Hepatocyte (in vitro differentiated cells): ENCODE data around the gene GPC3. TPM values are rescaled to one million over a fixed set of nuclear protein-coding genes. Genes with fewer than 3 reads are reported as not detected.
"Not testable (repeated sequence)": the region's sequence is repeated elsewhere in the genome, so short reads cannot be mapped to it uniquely, and the experiment has no call there.

ENCODE experiments used
- DNase-seq: peaks from one replicate; pipeline ENCODE4 v3.0.0-alpha.2; 2016; ENCODE audit warnings: low spot score
- H2AFZ ChIP-seq: fragments of 200-600 bp; sonication (generic); 2 replicates; pipeline ENCODE4 v1.6.0; 2016; ENCODE audit warnings: antibody characterized with exemption, mild to moderate bottlenecking
- H3K27ac ChIP-seq: fragments of 200-600 bp; sonication (generic); 2 replicates; pipeline ENCODE4 v1.5.1; 2016; ENCODE audit warnings: mild to moderate bottlenecking
- H3K27me3 ChIP-seq: fragments of 200-600 bp; sonication (generic); 2 replicates; pipeline ENCODE4 v1.6.1; 2016
- H3K36me3 ChIP-seq: fragments of 200-600 bp; sonication (generic); replicated peaks from 2 replicates; pipeline ENCODE4 v1.5.1; 2016; ENCODE audit warnings: low read depth; ENCODE audit not compliant: insufficient read depth
- H3K4me1 ChIP-seq: fragments of 200-600 bp; sonication (generic); 2 replicates; pipeline ENCODE4 v1.5.1; 2016; ENCODE audit warnings: mild to moderate bottlenecking, moderate library complexity; ENCODE audit not compliant: insufficient read depth
- H3K4me2 ChIP-seq: fragments of 200-600 bp; sonication (generic); 2 replicates; pipeline ENCODE4 v1.6.0; 2016
- H3K4me3 ChIP-seq: fragments of 200-600 bp; sonication (generic); 2 replicates; pipeline ENCODE4 v1.5.1; 2016; ENCODE audit warnings: mild to moderate bottlenecking
- H3K79me2 ChIP-seq: fragments of 200-600 bp; sonication (generic); 2 replicates; pipeline ENCODE4 v1.6.0; 2017; ENCODE audit warnings: mild to moderate bottlenecking
- H3K9me2 ChIP-seq: fragments of 200-600 bp; sonication (generic); replicated peaks from 2 replicates; pipeline ENCODE4 v1.6.0; 2017; ENCODE audit warnings: mild to moderate bottlenecking; ENCODE audit not compliant: insufficient read depth
- H3K9me3 ChIP-seq: fragments of 200-600 bp; sonication (generic); 2 replicates; pipeline ENCODE4 v1.5.1; 2016; ENCODE audit warnings: low read depth, mild to moderate bottlenecking
- H4K20me1 ChIP-seq: fragments of 200-600 bp; sonication (generic); 2 replicates; pipeline ENCODE4 v1.6.0; 2016; ENCODE audit warnings: mild to moderate bottlenecking; ENCODE audit not compliant: insufficient read depth, poor library complexity, severe bottlenecking
- EZH2 ChIP-seq: fragments of 200-600 bp; sonication (generic); IDR thresholded peaks from 2 replicates; pipeline ENCODE4 v1.6.1; 2016; ENCODE audit warnings: antibody characterized with exemption, mild to moderate bottlenecking, borderline replicate concordance
- EZH2phosphoT487 ChIP-seq: fragments of 200-600 bp; sonication (generic); IDR thresholded peaks from one replicate; pipeline ENCODE4 v1.6.1; 2018; ENCODE audit warnings: antibody characterized with exemption, mild to moderate bottlenecking, low read depth, moderate library complexity; ENCODE audit not compliant: unreplicated experiment, severe bottlenecking
- WGBS: methylation state at CpG from one replicate; pipeline ENCODE4 v1.1.6; 2016; ENCODE audit warnings: low lambda C conversion rate; ENCODE audit errors: missing lambda C conversion rate; 5-methylcytosine and 5-hydroxymethylcytosine counted together
- polyA plus RNA-seq: library from polyadenylated mRNA; unstranded; fragments of >200 nt; fragmentation: Nextera tagmentation; extraction: Ambion mirVana; gene quantifications from 2 replicates; pipeline ENCODE4 v1.2.1, GENCODE V29; 2016
- total RNA-seq: library from RNA; depleted of rRNA; stranded (reverse); fragments of >200 nt; gene quantifications from 2 replicates; pipeline ENCODE4 v1.2.3, GENCODE V29; 2014
- TF ChIP-seq, protein P1 (sequence below): fragments of 200-600 bp; sonication (generic); IDR thresholded peaks from 2 replicates; pipeline ENCODE4 v1.5.1; 2016; ENCODE audit warnings: antibody characterized with exemption, mild to moderate bottlenecking; ENCODE audit not compliant: poor library complexity

GPC3 gene
- total and polyA plus RNA-seq, 2 experiments from 2014 or later, result 789 to 860 TPM

DNA sequence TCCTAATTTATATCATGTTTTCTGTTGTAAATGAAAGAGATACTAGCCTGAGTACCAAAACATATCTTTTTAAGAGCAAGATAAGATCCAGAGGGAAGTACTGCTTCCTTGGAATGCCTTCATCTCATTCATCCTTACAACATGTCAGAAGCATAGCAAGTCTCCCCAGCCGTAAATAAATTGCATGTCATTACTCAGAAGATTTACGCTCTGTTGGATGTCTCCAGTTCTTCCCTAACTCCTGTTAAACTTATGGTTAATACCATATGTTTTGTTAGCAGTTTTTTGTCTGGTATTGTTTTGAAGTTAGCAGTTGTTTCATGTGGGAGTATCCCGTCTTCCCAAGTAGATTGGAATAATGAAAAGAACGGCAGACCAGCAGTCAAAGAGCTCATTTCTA is 7.5 kb upstream of the GPC3 start:
- WGBS, result 55% methylated on average over 4 of the region's 4 CpGs
- Histone ChIP-seq H3K4me2 (no peak overlapping the region), H3K27me3 (no peaks in the 10 kb centered on the region), H3K4me1 (peaks cover 7% of the 10 kb centered on the region), H3K4me3 (no peak overlapping the region), H3K36me3 (no peaks in the 10 kb centered on the region), H3K9me3 (no peaks in the 10 kb centered on the region), H2AFZ (no peak overlapping the region), H3K27ac (no peak overlapping the region), H4K20me1 (no peaks in the 10 kb centered on the region), H3K9me2 (no peaks in the 10 kb centered on the region), H3K79me2 (no peaks in the 10 kb centered on the region)
- TF ChIP-seq EZH2phosphoT487 (no peak), EZH2 (no peak)
- TF ChIP-seq, protein P1, sequence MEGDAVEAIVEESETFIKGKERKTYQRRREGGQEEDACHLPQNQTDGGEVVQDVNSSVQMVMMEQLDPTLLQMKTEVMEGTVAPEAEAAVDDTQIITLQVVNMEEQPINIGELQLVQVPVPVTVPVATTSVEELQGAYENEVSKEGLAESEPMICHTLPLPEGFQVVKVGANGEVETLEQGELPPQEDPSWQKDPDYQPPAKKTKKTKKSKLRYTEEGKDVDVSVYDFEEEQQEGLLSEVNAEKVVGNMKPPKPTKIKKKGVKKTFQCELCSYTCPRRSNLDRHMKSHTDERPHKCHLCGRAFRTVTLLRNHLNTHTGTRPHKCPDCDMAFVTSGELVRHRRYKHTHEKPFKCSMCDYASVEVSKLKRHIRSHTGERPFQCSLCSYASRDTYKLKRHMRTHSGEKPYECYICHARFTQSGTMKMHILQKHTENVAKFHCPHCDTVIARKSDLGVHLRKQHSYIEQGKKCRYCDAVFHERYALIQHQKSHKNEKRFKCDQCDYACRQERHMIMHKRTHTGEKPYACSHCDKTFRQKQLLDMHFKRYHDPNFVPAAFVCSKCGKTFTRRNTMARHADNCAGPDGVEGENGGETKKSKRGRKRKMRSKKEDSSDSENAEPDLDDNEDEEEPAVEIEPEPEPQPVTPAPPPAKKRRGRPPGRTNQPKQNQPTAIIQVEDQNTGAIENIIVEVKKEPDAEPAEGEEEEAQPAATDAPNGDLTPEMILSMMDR, result no peak
- DNase-seq, result no peak

GRCh38 chrX:133991814-133992213 is 6.4 kb upstream of the GPC3 start:
- no peak overlapping the region for H3K4me3 ChIP-seq
- H3K4me1 ChIP-seq, result peaks cover 4% of the 10 kb centered on the region
- no peak overlapping the region for H2AFZ ChIP-seq
- no peaks in the 10 kb centered on the region for H3K79me2 ChIP-seq
- no peaks in the 10 kb centered on the region for H3K27me3 ChIP-seq
- no peak for DNase-seq
- no peaks in the 10 kb centered on the region for H3K36me3 ChIP-seq
- no peak overlapping the region for H3K4me2 ChIP-seq
- H3K9me3 ChIP-seq, result no peaks in the 10 kb centered on the region
- no peak overlapping the region for H3K27ac ChIP-seq
- WGBS, result 71% methylated on average over 5 of the region's 5 CpGs
- TF ChIP-seq, protein P1, result no peak
- TF ChIP-seq EZH2phosphoT487 (no peak), EZH2 (no peak)
- H4K20me1 ChIP-seq, result no peaks in the 10 kb centered on the region
- no peaks in the 10 kb centered on the region for H3K9me2 ChIP-seq

GRCh38 chrX:133991057-133991456 is 5.7 kb upstream of the GPC3 start:
- H3K9me2 ChIP-seq, H3K79me2 ChIP-seq, DNase-seq, H3K4me1 ChIP-seq, H3K27ac ChIP-seq, H3K36me3 ChIP-seq, H4K20me1 ChIP-seq, H2AFZ ChIP-seq, H3K4me3 ChIP-seq, H3K4me2 ChIP-seq, H3K27me3 ChIP-seq, H3K9me3 ChIP-seq: not testable (repeated sequence)
- 87% methylated on average over 3 of the region's 3 CpGs for WGBS

GRCh38 chrX:133989993-133990392 is 4.6 kb upstream of the GPC3 start:
- TF ChIP-seq EZH2phosphoT487 (no peak), EZH2 (no peak)
- TF ChIP-seq, protein P1, result no peak
- Histone ChIP-seq H3K4me1 (peaks cover 4% of the 10 kb centered on the region), H3K36me3 (no peaks in the 10 kb centered on the region), H3K27me3 (no peaks in the 10 kb centered on the region), H4K20me1 (no peaks in the 10 kb centered on the region), H3K4me2 (no peak overlapping the region), H3K9me2 (no peaks in the 10 kb centered on the region), H3K4me3 (no peak overlapping the region), H2AFZ (no peak overlapping the region), H3K9me3 (no peaks in the 10 kb centered on the region), H3K79me2 (no peaks in the 10 kb centered on the region), H3K27ac (no peak overlapping the region)
- no peak for DNase-seq
- WGBS, result 59% methylated on average over 1 of the region's 1 CpG
